ENCODE data around the gene REN.

DNA sequence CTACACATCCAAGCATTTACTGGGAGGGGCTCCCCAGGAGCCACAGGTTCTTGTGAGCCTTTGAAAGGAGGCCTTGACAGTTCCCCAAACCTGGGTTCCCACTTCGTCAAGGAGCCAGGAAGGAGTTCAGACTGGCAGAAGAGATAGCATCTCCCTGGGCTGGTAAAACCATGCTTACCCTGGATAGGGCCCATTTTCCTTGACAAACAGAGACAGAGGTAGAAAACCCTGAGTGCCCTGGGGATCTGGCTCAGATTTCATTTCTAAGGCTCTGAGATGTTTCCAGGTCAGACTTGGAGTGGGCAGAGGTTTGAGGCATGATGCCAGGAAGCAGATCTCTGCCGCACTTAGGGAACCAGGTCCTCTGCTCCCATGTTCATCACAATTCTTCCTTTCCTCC lies 17.0 kb downstream of the REN start:
- no peak for TF ChIP-seq EZH2 (IDR thresholded peaks at IDR 0.05; ENCODE audit: borderline replicate concordance, insufficient read depth, low read length, poor library complexity, severe bottlenecking)
- TF ChIP-seq, protein P1, sequence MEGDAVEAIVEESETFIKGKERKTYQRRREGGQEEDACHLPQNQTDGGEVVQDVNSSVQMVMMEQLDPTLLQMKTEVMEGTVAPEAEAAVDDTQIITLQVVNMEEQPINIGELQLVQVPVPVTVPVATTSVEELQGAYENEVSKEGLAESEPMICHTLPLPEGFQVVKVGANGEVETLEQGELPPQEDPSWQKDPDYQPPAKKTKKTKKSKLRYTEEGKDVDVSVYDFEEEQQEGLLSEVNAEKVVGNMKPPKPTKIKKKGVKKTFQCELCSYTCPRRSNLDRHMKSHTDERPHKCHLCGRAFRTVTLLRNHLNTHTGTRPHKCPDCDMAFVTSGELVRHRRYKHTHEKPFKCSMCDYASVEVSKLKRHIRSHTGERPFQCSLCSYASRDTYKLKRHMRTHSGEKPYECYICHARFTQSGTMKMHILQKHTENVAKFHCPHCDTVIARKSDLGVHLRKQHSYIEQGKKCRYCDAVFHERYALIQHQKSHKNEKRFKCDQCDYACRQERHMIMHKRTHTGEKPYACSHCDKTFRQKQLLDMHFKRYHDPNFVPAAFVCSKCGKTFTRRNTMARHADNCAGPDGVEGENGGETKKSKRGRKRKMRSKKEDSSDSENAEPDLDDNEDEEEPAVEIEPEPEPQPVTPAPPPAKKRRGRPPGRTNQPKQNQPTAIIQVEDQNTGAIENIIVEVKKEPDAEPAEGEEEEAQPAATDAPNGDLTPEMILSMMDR (IDR thresholded peaks at IDR 0.05; ENCODE audit: poor library complexity, severe bottlenecking): no peak

Data from neural cell (in vitro differentiated cells).